ENCODE data around the gene ARHGEF12.
"Not testable (repeated sequence)": the region's sequence is repeated elsewhere in the genome, so short reads cannot be mapped to it uniquely, and the experiment has no call there.

ARHGEF12 gene

GRCh38 chr11:120500414-120501071, 164.3 kb downstream of the ARHGEF12 start:
- Histone ChIP-seq H3K79me1 (replicated peaks; ENCODE audit: low read length, poor library complexity, severe bottlenecking) (no peaks in the 10 kb centered on the region), H2BK15ac (ENCODE audit: low read depth, poor library complexity, severe bottlenecking) (no peak overlapping the region), H2AK5ac (ENCODE audit: low read length, severe bottlenecking) (no peak overlapping the region), H3K27me3 (ENCODE audit: control insufficient read depth in 1 of 2, insufficient read depth in 1 of 2, low read length in 2 of 2) (peaks cover 0 to 7% of the 10 kb centered on the region in 2 experiments), H4K91ac (ENCODE audit: low read length) (no peak overlapping the region), H3K18ac (ENCODE audit: low read depth in 1 of 2, low read length in 2 of 2) (no peak overlapping the region), H2AFZ (ENCODE audit: low read depth, low read length) (no peak overlapping the region), H3K14ac (ENCODE audit: low read length in 2 of 2) (no peak overlapping the region), H3K4me2 (ENCODE audit: low read length, poor library complexity, severe bottlenecking) (no peak overlapping the region), H3K4ac (ENCODE audit: low read depth in 1 of 2, low read length in 2 of 2) (no peak overlapping the region), H3K4me1 (ENCODE audit: control insufficient read depth, insufficient read depth, low read depth, low read length) (peaks cover 11% of the 10 kb centered on the region), H3K9me3 (ENCODE audit: control insufficient read depth, low read length) (no peaks in the 10 kb centered on the region), H3K4me3 (ENCODE audit: insufficient read depth in 1 of 2, low read depth in 1 of 2, low read length in 2 of 2) (no peak overlapping the region), H3K36me3 (ENCODE audit: control insufficient read depth in 1 of 2, insufficient read depth in 2 of 2, low read depth in 1 of 2, low read length in 2 of 2) (peaks cover 0 to 9% of the 10 kb centered on the region in 2 experiments), H3K27ac (ENCODE audit: low read length, poor library complexity, severe bottlenecking) (no peak overlapping the region), H2BK12ac (ENCODE audit: low read length in 2 of 2) (no peak overlapping the region), H3K9ac (ENCODE audit: low read length) (peak overlapping the region; percentile 56), H3K23ac (ENCODE audit: low read length in 2 of 2) (no peak overlapping the region), H2BK5ac (ENCODE audit: low read depth, low read length, poor library complexity, severe bottlenecking) (no peak overlapping the region), H2BK120ac (ENCODE audit: low read depth, low read length) (no peak overlapping the region), H4K8ac (ENCODE audit: low read length) (no peak overlapping the region)
- 81% methylated on average over 5 of the region's 14 CpGs for WGBS
- no peak for DNase-seq

GRCh38 chr11:120501440-120501839, 165.2 kb downstream of the ARHGEF12 start:
- Histone ChIP-seq H2BK15ac (ENCODE audit: low read depth, poor library complexity, severe bottlenecking) (no peak overlapping the region), H3K4me1 (ENCODE audit: control insufficient read depth, insufficient read depth, low read depth, low read length) (peaks cover 13% of the 10 kb centered on the region), H4K8ac (ENCODE audit: low read length) (no peak overlapping the region), H2AFZ (ENCODE audit: low read depth, low read length) (no peak overlapping the region), H3K14ac (ENCODE audit: low read length in 2 of 2) (no peak overlapping the region), H3K9me3 (ENCODE audit: control insufficient read depth, low read length) (no peaks in the 10 kb centered on the region), H3K4me3 (ENCODE audit: insufficient read depth in 1 of 2, low read depth in 1 of 2, low read length in 2 of 2) (no peak overlapping the region), H3K23ac (ENCODE audit: low read length in 2 of 2) (no peak overlapping the region), H2BK120ac (ENCODE audit: low read depth, low read length) (no peak overlapping the region), H4K91ac (ENCODE audit: low read length) (no peak overlapping the region), H3K4me2 (ENCODE audit: low read length, poor library complexity, severe bottlenecking) (no peak overlapping the region), H2BK12ac (ENCODE audit: low read length in 2 of 2) (no peak overlapping the region), H2BK5ac (ENCODE audit: low read depth, low read length, poor library complexity, severe bottlenecking) (no peak overlapping the region), H3K27me3 (ENCODE audit: control insufficient read depth in 1 of 2, insufficient read depth in 1 of 2, low read length in 2 of 2) (peaks cover 0 to 15% of the 10 kb centered on the region in 2 experiments), H3K27ac (ENCODE audit: low read length, poor library complexity, severe bottlenecking) (peak overlapping the region; percentile 19), H3K9ac (ENCODE audit: low read length) (no peak overlapping the region), H3K36me3 (ENCODE audit: control insufficient read depth in 1 of 2, insufficient read depth in 2 of 2, low read depth in 1 of 2, low read length in 2 of 2) (peaks cover 0 to 9% of the 10 kb centered on the region in 2 experiments), H3K79me1 (replicated peaks; ENCODE audit: low read length, poor library complexity, severe bottlenecking) (no peaks in the 10 kb centered on the region), H3K4ac (ENCODE audit: low read depth in 1 of 2, low read length in 2 of 2) (no peak overlapping the region), H2AK5ac (ENCODE audit: low read length, severe bottlenecking) (no peak overlapping the region), H3K18ac (ENCODE audit: low read depth in 1 of 2, low read length in 2 of 2) (no peak overlapping the region)
- DNase-seq: no peak
- no CpG with 5 or more reads among the region's 2 CpGs for WGBS

- Histone ChIP-seq H3K23ac (ENCODE audit: low read length in 2 of 2) (no peak overlapping the region), H2BK15ac (ENCODE audit: low read depth, poor library complexity, severe bottlenecking) (no peak overlapping the region), H3K79me1 (replicated peaks; ENCODE audit: low read length, poor library complexity, severe bottlenecking) (no peaks in the 10 kb centered on the region), H3K9ac (ENCODE audit: low read length) (no peak overlapping the region), H3K36me3 (ENCODE audit: control insufficient read depth in 1 of 2, insufficient read depth in 2 of 2, low read depth in 1 of 2, low read length in 2 of 2) (peaks cover 0 to 3% of the 10 kb centered on the region in 2 experiments), H3K4me2 (ENCODE audit: low read length, poor library complexity, severe bottlenecking) (peak overlapping the region; percentile 21), H3K14ac (ENCODE audit: low read length in 2 of 2) (no peak overlapping the region), H3K27ac (ENCODE audit: low read length, poor library complexity, severe bottlenecking) (peak overlapping the region; percentile 71), H3K4ac (ENCODE audit: low read depth in 1 of 2, low read length in 2 of 2) (no peak overlapping the region), H3K9me3 (ENCODE audit: control insufficient read depth, low read length) (no peaks in the 10 kb centered on the region), H2BK12ac (ENCODE audit: low read length in 2 of 2) (no peak overlapping the region), H4K91ac (ENCODE audit: low read length) (no peak overlapping the region), H2BK5ac (ENCODE audit: low read depth, low read length, poor library complexity, severe bottlenecking) (no peak overlapping the region), H2AFZ (ENCODE audit: low read depth, low read length) (no peak overlapping the region), H2BK120ac (ENCODE audit: low read depth, low read length) (no peak overlapping the region), H3K4me1 (ENCODE audit: control insufficient read depth, insufficient read depth, low read depth, low read length) (peaks cover 12% of the 10 kb centered on the region), H4K8ac (ENCODE audit: low read length) (no peak overlapping the region), H3K27me3 (ENCODE audit: control insufficient read depth in 1 of 2, insufficient read depth in 1 of 2, low read length in 2 of 2) (peaks cover 0 to 19% of the 10 kb centered on the region in 2 experiments), H2AK5ac (ENCODE audit: low read length, severe bottlenecking) (peak overlapping the region; percentile 65), H3K4me3 (ENCODE audit: insufficient read depth in 1 of 2, low read depth in 1 of 2, low read length in 2 of 2) (no peak overlapping the region), H3K18ac (ENCODE audit: low read depth in 1 of 2, low read length in 2 of 2) (no peak overlapping the region)
- DNase-seq: no peak
- 96% methylated on average over 3 of the region's 5 CpGs for WGBS
These were observed 166.0 kb downstream of the ARHGEF12 start for GRCh38 chr11:120501976-120502755.

- H4K8ac ChIP-seq (ENCODE audit: low read length); DNase-seq; H2BK120ac ChIP-seq (ENCODE audit: low read depth, low read length); H3K9ac ChIP-seq (ENCODE audit: low read length); H3K23ac ChIP-seq (ENCODE audit: low read length in 2 of 2); H3K27ac ChIP-seq (ENCODE audit: low read length, poor library complexity, severe bottlenecking); H3K79me1 ChIP-seq (replicated peaks; ENCODE audit: low read length, poor library complexity, severe bottlenecking); H3K14ac ChIP-seq (ENCODE audit: low read length in 2 of 2); H2BK12ac ChIP-seq (ENCODE audit: low read length in 2 of 2); H2BK15ac ChIP-seq (ENCODE audit: low read depth, poor library complexity, severe bottlenecking); H2AK5ac ChIP-seq (ENCODE audit: low read length, severe bottlenecking); H2AFZ ChIP-seq (ENCODE audit: low read depth, low read length); H3K36me3 ChIP-seq (ENCODE audit: control insufficient read depth in 1 of 2, insufficient read depth in 2 of 2, low read depth in 1 of 2, low read length in 2 of 2); H3K18ac ChIP-seq (ENCODE audit: low read depth in 1 of 2, low read length in 2 of 2); H3K4ac ChIP-seq (ENCODE audit: low read depth in 1 of 2, low read length in 2 of 2); H3K9me3 ChIP-seq (ENCODE audit: control insufficient read depth, low read length); H4K91ac ChIP-seq (ENCODE audit: low read length); H3K4me3 ChIP-seq (ENCODE audit: insufficient read depth in 1 of 2, low read depth in 1 of 2, low read length in 2 of 2); H2BK5ac ChIP-seq (ENCODE audit: low read depth, low read length, poor library complexity, severe bottlenecking); H3K4me2 ChIP-seq (ENCODE audit: low read length, poor library complexity, severe bottlenecking): not testable (repeated sequence)
- H3K27me3 ChIP-seq (ENCODE audit: control insufficient read depth in 1 of 2, insufficient read depth in 1 of 2, low read length in 2 of 2): peaks cover 0 to 19% of the 10 kb centered on the region in 2 experiments
- 71% methylated on average over 3 of the region's 3 CpGs for WGBS
- peaks cover 12% of the 10 kb centered on the region for H3K4me1 ChIP-seq (ENCODE audit: control insufficient read depth, insufficient read depth, low read depth, low read length)
These were observed 167.3 kb downstream of the ARHGEF12 start for GRCh38 chr11:120503529-120503928.

Data from mesenchymal stem cell (in vitro differentiated cells and primary cell).